C4-2B (cell line): ENCODE measurements around the gene VGLL4.

ENCODE experiments used
- ZFX ChIP-seq: fragments of 450-650 bp; IDR thresholded peaks from 2 replicates; pipeline ENCODE4 v1.6.1; 2017
- TF ChIP-seq, protein P1 (sequence below): fragments of 450-650 bp; conservative IDR thresholded peaks from 2 replicates; pipeline ENCODE4 v1.5.1; 2017; ENCODE audit warnings: mild to moderate bottlenecking

DNA sequence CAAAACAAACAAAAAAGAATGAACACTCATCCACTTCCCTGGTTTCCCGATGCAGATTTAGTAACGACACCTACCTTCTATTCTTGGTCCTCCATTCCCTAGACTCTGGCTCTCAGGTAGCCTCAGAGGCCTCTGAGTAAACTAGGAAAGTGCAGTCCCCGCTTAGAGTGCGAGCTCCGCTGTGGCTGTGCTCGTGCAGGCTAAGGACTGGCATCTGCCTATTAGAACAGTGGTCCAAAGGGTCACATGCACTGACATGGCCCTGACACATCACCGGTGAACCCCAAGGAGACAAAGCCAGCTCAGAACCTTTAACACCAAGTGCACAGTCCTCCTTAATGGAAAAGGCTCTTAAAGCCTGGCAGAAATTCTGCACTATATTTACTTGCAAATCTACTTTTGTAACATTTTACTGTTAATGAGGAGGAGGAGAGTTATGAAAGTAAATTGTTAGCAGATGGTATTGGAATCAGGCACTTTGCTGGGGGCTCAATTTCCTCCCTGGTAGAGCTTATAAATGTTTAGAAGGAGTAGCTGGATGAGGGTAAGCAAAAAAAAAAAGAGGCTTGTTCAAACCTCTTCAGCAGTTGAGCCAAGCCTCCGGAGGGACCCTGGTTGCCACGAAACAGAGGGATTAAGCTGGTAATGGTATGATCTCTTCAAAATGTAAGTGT is 31.1 kb downstream of the VGLL4 start:
- TF ChIP-seq, protein P1, sequence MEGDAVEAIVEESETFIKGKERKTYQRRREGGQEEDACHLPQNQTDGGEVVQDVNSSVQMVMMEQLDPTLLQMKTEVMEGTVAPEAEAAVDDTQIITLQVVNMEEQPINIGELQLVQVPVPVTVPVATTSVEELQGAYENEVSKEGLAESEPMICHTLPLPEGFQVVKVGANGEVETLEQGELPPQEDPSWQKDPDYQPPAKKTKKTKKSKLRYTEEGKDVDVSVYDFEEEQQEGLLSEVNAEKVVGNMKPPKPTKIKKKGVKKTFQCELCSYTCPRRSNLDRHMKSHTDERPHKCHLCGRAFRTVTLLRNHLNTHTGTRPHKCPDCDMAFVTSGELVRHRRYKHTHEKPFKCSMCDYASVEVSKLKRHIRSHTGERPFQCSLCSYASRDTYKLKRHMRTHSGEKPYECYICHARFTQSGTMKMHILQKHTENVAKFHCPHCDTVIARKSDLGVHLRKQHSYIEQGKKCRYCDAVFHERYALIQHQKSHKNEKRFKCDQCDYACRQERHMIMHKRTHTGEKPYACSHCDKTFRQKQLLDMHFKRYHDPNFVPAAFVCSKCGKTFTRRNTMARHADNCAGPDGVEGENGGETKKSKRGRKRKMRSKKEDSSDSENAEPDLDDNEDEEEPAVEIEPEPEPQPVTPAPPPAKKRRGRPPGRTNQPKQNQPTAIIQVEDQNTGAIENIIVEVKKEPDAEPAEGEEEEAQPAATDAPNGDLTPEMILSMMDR, result no peak
- no peak for TF ChIP-seq ZFX
